CD14-positive monocyte (primary cell): Measurements from ENCODE around the gene SMURF1. TPM values are rescaled to one million over a fixed set of nuclear protein-coding genes. Genes with fewer than 3 reads are reported as not detected.

Experiments used
- DNase-seq, 3 donors: peaks; one replicate each; pipeline ENCODE4 v3.0.0-alpha.2; 2011 to 2022
- H2AFZ ChIP-seq: 2 replicates; pipeline ENCODE4 v1.6.0; 2012; ENCODE audit warnings: mild to moderate bottlenecking, low read depth, low read length, inconsistent platforms; ENCODE audit not compliant: insufficient read depth, poor library complexity, severe bottlenecking
- H3K27ac ChIP-seq, 2 donors: 1 replicate in 1 of 2; 2 replicates in 1 of 2; pipeline ENCODE4 v1.5.1; 2012 to 2013; ENCODE audit warnings: low read length in 2 of 2, control low read depth in 1 of 2, inconsistent platforms in 1 of 2, low read depth in 1 of 2, mild to moderate bottlenecking in 1 of 2
- H3K27me3 ChIP-seq, 2 donors: one replicate each; pipeline versions ENCODE4 v1.6.0 to v1.6.1; 2011 to 2013; ENCODE audit warnings: low read length in 2 of 2; ENCODE audit not compliant: control insufficient read depth in 2 of 2, insufficient read depth in 2 of 2
- H3K36me3 ChIP-seq, 2 donors: replicated peaks in 1 of 2; 1 replicate in 1 of 2; 2 replicates in 1 of 2; pipeline versions ENCODE4 v1.5.1 to v1.6.1; 2012 to 2013; ENCODE audit warnings: low read length in 2 of 2, control low read depth in 1 of 2, inconsistent platforms in 1 of 2, mild to moderate bottlenecking in 1 of 2; ENCODE audit not compliant: insufficient read depth in 2 of 2, control insufficient read depth in 1 of 2
- H3K4me1 ChIP-seq, 2 donors: 1 replicate in 1 of 2; 2 replicates in 1 of 2; pipeline versions ENCODE4 v1.5.1 to v1.6.1; 2012 to 2013; ENCODE audit warnings: low read length in 2 of 2, control low read depth in 1 of 2, inconsistent platforms in 1 of 2, mild to moderate bottlenecking in 1 of 2, moderate library complexity in 1 of 2; ENCODE audit not compliant: insufficient read depth in 2 of 2, control insufficient read depth in 1 of 2
- H3K4me2 ChIP-seq: replicated peaks from 2 replicates; pipeline ENCODE3; 2012; ENCODE audit warnings: low read length, moderate library complexity, mild to moderate bottlenecking; ENCODE audit not compliant: poor library complexity, severe bottlenecking; ENCODE audit errors: extremely low read depth
- H3K4me3 ChIP-seq, 3 experiments: fragments of 200-600 bp in 1 of 3; sonication (generic) in 1 of 3; replicated peaks in 1 of 3; 1 replicate in 2 of 3; 2 replicates in 1 of 3; pipeline ENCODE4 v1.5.1; 2011 to 2013; ENCODE audit warnings: low read length in 3 of 3, mild to moderate bottlenecking in 3 of 3, control low read depth in 2 of 3, low read depth in 2 of 3, inconsistent platforms in 1 of 3, moderate library complexity in 1 of 3
- H3K79me2 ChIP-seq: 2 replicates; pipeline ENCODE4 v1.6.0; 2012; ENCODE audit warnings: mild to moderate bottlenecking, control low read depth, inconsistent platforms, low read length, moderate library complexity; ENCODE audit not compliant: insufficient read depth
- H3K9ac ChIP-seq: 2 replicates; pipeline ENCODE4 v1.6.0; 2017; ENCODE audit warnings: low read length, mild to moderate bottlenecking; ENCODE audit not compliant: insufficient read depth, poor library complexity, severe bottlenecking
- H3K9me3 ChIP-seq, 2 donors: replicated peaks in 1 of 2; 1 replicate in 1 of 2; 2 replicates in 1 of 2; pipeline versions ENCODE4 v1.5.1 to v1.6.1; 2012 to 2013; ENCODE audit warnings: low read length in 2 of 2, control low read depth in 1 of 2; ENCODE audit not compliant: control insufficient read depth in 1 of 2, insufficient read depth in 1 of 2
- H4K20me1 ChIP-seq: 2 replicates; pipeline ENCODE4 v1.6.0; 2012; ENCODE audit warnings: mild to moderate bottlenecking, low read length, control low read depth, moderate library complexity; ENCODE audit not compliant: insufficient read depth
- H3K27ac Mint-ChIP-seq, 7 donors: one replicate each; pipeline ENCODE4 v1.8.0; 2020; ENCODE audit warnings: mild to moderate bottlenecking in 7 of 7, mixed read lengths in 7 of 7, moderate library complexity in 6 of 7, inconsistent platforms in 2 of 7
- H3K27me3 Mint-ChIP-seq, 3 donors: one replicate each; pipeline ENCODE4 v1.8.0; 2021 to 2022; ENCODE audit warnings: low read depth in 3 of 3, mild to moderate bottlenecking in 3 of 3, mixed read lengths in 3 of 3, moderate library complexity in 3 of 3, inconsistent platforms in 1 of 3
- H3K36me3 Mint-ChIP-seq, 2 donors: one replicate each; pipeline ENCODE4 v1.8.0; 2020; ENCODE audit warnings: mixed read lengths in 2 of 2, inconsistent platforms in 1 of 2, mild to moderate bottlenecking in 1 of 2
- H3K4me1 Mint-ChIP-seq: one replicate; pipeline ENCODE4 v1.8.0; 2020; ENCODE audit warnings: mild to moderate bottlenecking, mixed read lengths
- H3K4me3 Mint-ChIP-seq, 2 donors: one replicate each; pipeline ENCODE4 v1.8.0; 2020; ENCODE audit warnings: mild to moderate bottlenecking in 2 of 2, mixed read lengths in 2 of 2, moderate library complexity in 1 of 2
- H3K9me3 Mint-ChIP-seq, 7 donors: one replicate each; pipeline ENCODE4 v1.8.0; 2020 to 2022; ENCODE audit warnings: mixed read lengths in 7 of 7, mild to moderate bottlenecking in 6 of 7, moderate library complexity in 6 of 7, inconsistent platforms in 2 of 7
- WGBS: methylation state at CpG from one replicate; pipeline ENCODE4 v1.1.5; 2013; ENCODE audit warnings: missing lambda C conversion rate; ENCODE audit not compliant: insufficient coverage; 5-methylcytosine and 5-hydroxymethylcytosine counted together
- intact Hi-C, 2 donors: fragments of 100-400 bp; cut with micrococcal nuclease; formaldehyde crosslinking; loops; one replicate each; pipeline versions ENCODE4 v1.15.0 to v1.15.1; 2023
- polyA plus RNA-seq, 3 donors: library from polyadenylated mRNA; depleted of rRNA in 1 of 3; unstranded in 2 of 3; stranded (reverse) in 1 of 3; fragments of 300-500 nt in 2 of 3; fragments of >200 nt in 1 of 3; fragmentation: Illumina TruSeq in 2 of 3; gene quantifications; 1 replicate in 2 of 3; 2 replicates in 1 of 3; pipeline ENCODE4 v1.2.3, GENCODE V29; 2012 to 2021
- TF ChIP-seq, protein P1 (sequence below): fragments of 200-600 bp; IDR thresholded peaks from one replicate; pipeline ENCODE4 v1.8.0; 2022; ENCODE audit warnings: antibody characterized with exemption, mild to moderate bottlenecking

Gene SMURF1
- polyA plus RNA-seq, 3 donors = 0.48 to 15.8 (median 1.6) TPM

DNA sequence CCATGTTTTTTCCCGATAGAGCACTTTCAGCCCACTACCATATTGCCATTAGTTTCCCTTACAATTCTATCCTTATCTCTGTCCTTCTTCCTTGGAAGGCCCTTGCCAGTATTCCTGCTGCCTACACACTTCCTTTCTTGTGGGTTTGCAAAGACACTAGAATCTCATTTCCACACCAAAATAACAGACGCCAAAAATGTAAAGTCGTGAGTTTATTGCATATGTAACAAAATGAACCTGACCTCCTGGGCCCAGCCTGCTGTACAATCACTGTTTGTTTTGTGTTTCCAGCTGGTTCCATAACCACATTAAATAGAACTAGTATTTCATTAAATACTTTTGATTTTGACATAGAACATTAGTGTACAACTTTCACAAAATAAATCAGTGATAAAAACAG lies 116.7 kb downstream of the SMURF1 start:
- no peaks in the 10 kb centered on the region for H3K79me2 ChIP-seq
- peaks cover 52 to 74% of the 10 kb centered on the region in 2 donors for H3K36me3 Mint-ChIP-seq
- H3K4me2 ChIP-seq = no peak overlapping the region
- H3K27me3 Mint-ChIP-seq = peaks cover 0 to 2% (median 0%) of the 10 kb centered on the region in 3 donors
- peaks cover 6% of the 10 kb centered on the region for H4K20me1 ChIP-seq
- no peaks in the 10 kb centered on the region for H3K9me3 ChIP-seq
- TF ChIP-seq, protein P1, sequence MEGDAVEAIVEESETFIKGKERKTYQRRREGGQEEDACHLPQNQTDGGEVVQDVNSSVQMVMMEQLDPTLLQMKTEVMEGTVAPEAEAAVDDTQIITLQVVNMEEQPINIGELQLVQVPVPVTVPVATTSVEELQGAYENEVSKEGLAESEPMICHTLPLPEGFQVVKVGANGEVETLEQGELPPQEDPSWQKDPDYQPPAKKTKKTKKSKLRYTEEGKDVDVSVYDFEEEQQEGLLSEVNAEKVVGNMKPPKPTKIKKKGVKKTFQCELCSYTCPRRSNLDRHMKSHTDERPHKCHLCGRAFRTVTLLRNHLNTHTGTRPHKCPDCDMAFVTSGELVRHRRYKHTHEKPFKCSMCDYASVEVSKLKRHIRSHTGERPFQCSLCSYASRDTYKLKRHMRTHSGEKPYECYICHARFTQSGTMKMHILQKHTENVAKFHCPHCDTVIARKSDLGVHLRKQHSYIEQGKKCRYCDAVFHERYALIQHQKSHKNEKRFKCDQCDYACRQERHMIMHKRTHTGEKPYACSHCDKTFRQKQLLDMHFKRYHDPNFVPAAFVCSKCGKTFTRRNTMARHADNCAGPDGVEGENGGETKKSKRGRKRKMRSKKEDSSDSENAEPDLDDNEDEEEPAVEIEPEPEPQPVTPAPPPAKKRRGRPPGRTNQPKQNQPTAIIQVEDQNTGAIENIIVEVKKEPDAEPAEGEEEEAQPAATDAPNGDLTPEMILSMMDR = no peak
- peaks cover 0 to under 1% of the 10 kb centered on the region in 2 donors for H3K4me1 ChIP-seq
- no peak overlapping the region for H3K27ac Mint-ChIP-seq
- H3K27me3 ChIP-seq = no peaks in the 10 kb centered on the region
- no peak overlapping the region for H3K27ac ChIP-seq
- no peak overlapping the region for H3K4me3 Mint-ChIP-seq
- no peak overlapping the region for H3K4me3 ChIP-seq
- intact Hi-C loops = no loop called here
- H3K9me3 Mint-ChIP-seq = peaks cover 0 to 3% (median 0%) of the 10 kb centered on the region in 7 donors
- WGBS = 100% methylated on average over 1 of the region's 3 CpGs
- H3K36me3 ChIP-seq = peaks cover 45 to 48% of the 10 kb centered on the region in 2 donors
- peaks cover 6% of the 10 kb centered on the region for H3K4me1 Mint-ChIP-seq
- no peak overlapping the region for H3K9ac ChIP-seq
- H2AFZ ChIP-seq = no peak overlapping the region
- no peak for DNase-seq

DNA sequence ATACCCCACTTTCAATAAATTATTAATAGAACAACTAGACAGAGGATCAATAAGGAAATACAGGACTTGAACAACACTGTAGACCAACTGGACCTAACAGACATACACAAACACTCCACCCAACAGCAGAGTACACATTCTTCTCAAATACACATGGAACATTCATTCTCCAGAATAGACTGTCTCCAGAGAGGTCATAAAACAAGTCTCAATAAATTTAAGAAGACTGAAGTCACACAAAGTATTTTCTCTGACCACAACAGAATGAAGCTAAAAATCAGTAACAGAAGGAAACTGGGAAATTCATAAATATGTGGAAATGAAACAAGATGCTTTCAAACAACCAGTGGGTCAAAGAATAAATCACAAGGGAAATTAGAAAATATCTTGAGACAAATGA lies 119.8 kb downstream of the SMURF1 start:
- Histone ChIP-seq H3K27me3 (no peaks in the 10 kb centered on the region), H3K4me2 (no peak overlapping the region), H4K20me1 (peaks cover 6% of the 10 kb centered on the region), H3K4me3 (no peak overlapping the region), H3K36me3 (peaks cover 27 to 33% of the 10 kb centered on the region in 2 donors), H3K9me3 (no peaks in the 10 kb centered on the region), H3K27ac (no peak overlapping the region), H3K79me2 (no peaks in the 10 kb centered on the region), H3K4me1 (peaks cover 0 to 6% of the 10 kb centered on the region in 2 donors), H3K9ac (no peak overlapping the region), H2AFZ (no peak overlapping the region)
- TF ChIP-seq, protein P1 = no peak
- H3K9me3 Mint-ChIP-seq = peaks cover 0 to 1% (median 0%) of the 10 kb centered on the region in 7 donors
- peaks cover 11% of the 10 kb centered on the region for H3K4me1 Mint-ChIP-seq
- intact Hi-C loops = no loop called here
- DNase-seq = no peak
- H3K27me3 Mint-ChIP-seq = peaks cover 0 to 2% (median 0%) of the 10 kb centered on the region in 3 donors
- no peak overlapping the region for H3K4me3 Mint-ChIP-seq
- H3K36me3 Mint-ChIP-seq = peaks cover 37 to 59% of the 10 kb centered on the region in 2 donors
- no peak overlapping the region for H3K27ac Mint-ChIP-seq
